Transverse colon (tissue), 4 donors: ENCODE data around the gene PFN3. TPM values are rescaled to one million over a fixed set of nuclear protein-coding genes. Genes with fewer than 3 reads are reported as not detected.
A peak's percentile ranks its signal among the peaks of the same experiment; 100 is the strongest.

Source experiments
- DNase-seq: peaks from one replicate; pipeline ENCODE4 v3.0.0-alpha.2; 2019
- H3K27ac ChIP-seq, 4 donors: fragments of 200-600 bp; sonication (generic); 2 replicates each; pipeline ENCODE4 v1.5.1; 2016 to 2018; ENCODE audit warnings: inconsistent platforms in 4 of 4
- H3K27me3 ChIP-seq: fragments of 200-600 bp; sonication (generic); 2 replicates; pipeline ENCODE4 v1.5.1; 2017; ENCODE audit warnings: inconsistent platforms
- H3K36me3 ChIP-seq, 4 donors: fragments of 200-600 bp; sonication (generic); 2 replicates each; pipeline ENCODE4 v1.5.1; 2017 to 2019; ENCODE audit warnings: inconsistent platforms in 4 of 4
- H3K4me1 ChIP-seq, 4 donors: fragments of 200-600 bp; sonication (generic); 2 replicates each; pipeline ENCODE4 v1.5.1; 2017 to 2020; ENCODE audit warnings: inconsistent platforms in 4 of 4
- H3K4me3 ChIP-seq, 4 donors: fragments of 200-600 bp; sonication (generic); 1 replicate in 1 of 4; 2 replicates in 3 of 4; pipeline versions ENCODE4 v1.5.1 to v1.6.1; 2017 to 2019; ENCODE audit warnings: inconsistent platforms in 4 of 4
- H3K9me3 ChIP-seq, 2 donors: fragments of 200-600 bp; sonication (generic); 2 replicates each; pipeline ENCODE4 v1.5.1; 2017 to 2019; ENCODE audit warnings: inconsistent platforms in 2 of 2
- CTCF ChIP-seq, 5 experiments: fragments of 200-600 bp in 3 of 5; fragments of 450-650 bp in 2 of 5; sonication (generic) in 3 of 5; IDR thresholded peaks; 1 replicate in 2 of 5; 2 replicates in 3 of 5; pipeline ENCODE4 v1.5.1; 2016 to 2017; ENCODE audit warnings: antibody characterized with exemption in 5 of 5, inconsistent platforms in 3 of 5, mild to moderate bottlenecking in 2 of 5, moderate library complexity in 1 of 5
- EP300 ChIP-seq: sonication (generic); formaldehyde crosslinking; IDR thresholded peaks from one replicate; pipeline ENCODE4 v1.6.1; 2017; ENCODE audit warnings: antibody characterized with exemption, low read depth
- POLR2A ChIP-seq: fragments of 450-650 bp; IDR thresholded peaks from one replicate; pipeline ENCODE4 v1.6.1; 2016; ENCODE audit warnings: antibody characterized with exemption, mild to moderate bottlenecking, moderate library complexity
- POLR2AphosphoS5 ChIP-seq, 3 donors: sonication (generic); formaldehyde crosslinking; IDR thresholded peaks; one replicate each; pipeline ENCODE4 v1.6.1; 2016; ENCODE audit warnings: antibody characterized with exemption in 3 of 3
- WGBS, 2 donors: methylation state at CpG; one replicate each; pipeline ENCODE4 v1.1.5; 2018; ENCODE audit warnings: low coverage in 1 of 2; 5-methylcytosine and 5-hydroxymethylcytosine counted together
- in situ Hi-C, 4 donors: fragments of 200-750 bp; cut with MboI; loops; one replicate each; pipeline versions ENCODE4 v1.15.0 to v1.15.1; 2017; ENCODE audit warnings: low sequenced_read_pairs in 3 of 4, low pct_ligation_motif_present in 1 of 4, low pct_unique_long_range_greater_than_20kb in 1 of 4
- intact Hi-C: fragments of 100-400 bp; cut with DNase I; formaldehyde crosslinking; loops from one replicate; pipeline ENCODE4 v1.15.1; 2023; ENCODE audit warnings: low total_unique reads
- total RNA-seq, 4 donors: library from RNA; depleted of rRNA; stranded (reverse); fragments of >200 nt; gene quantifications; one replicate each; pipeline ENCODE4 v1.1.0, GENCODE V29; 2016

PFN3 gene
- total RNA-seq, 4 donors from 2014 or later, result not detected

GRCh38 chr5:177354711-177355110 is 45.8 kb downstream of the PFN3 start:
- in situ Hi-C loops, result no loop called here
- 83 to 90% methylated on average over 2 to 3 of the region's 3 CpGs for WGBS, 2 donors
- H3K9me3 ChIP-seq, result no peaks in the 10 kb centered on the region
- H3K4me3 ChIP-seq, result no peak overlapping the region
- no peaks in the 10 kb centered on the region for H3K36me3 ChIP-seq
- TF ChIP-seq POLR2A (no peak), EP300 (no peak)
- intact Hi-C loops, result no loop called here
- no peak for DNase-seq
- no peak overlapping the region for H3K27ac ChIP-seq
- peaks cover 25 to 40% (median 31%) of the 10 kb centered on the region in 4 donors for H3K4me1 ChIP-seq
- H3K27me3 ChIP-seq, result no peaks in the 10 kb centered on the region

GRCh38 chr5:177354256-177354655 is 46.2 kb downstream of the PFN3 start:
- TF ChIP-seq EP300, result no peak
- no peak for TF ChIP-seq POLR2A
- no peak for TF ChIP-seq POLR2AphosphoS5 (IDR thresholded peaks at IDR 0.05)
- TF ChIP-seq CTCF (IDR thresholded peaks at IDR 0.05), result no peak

GRCh38 chr5:177353093-177353492 is 47.4 kb downstream of the PFN3 start:
- WGBS, 2 donors, result 70 to 92% methylated on average over 4 to 5 of the region's 5 CpGs
- no peak for DNase-seq
- no peaks in the 10 kb centered on the region for H3K9me3 ChIP-seq
- peaks cover 20 to 38% (median 30%) of the 10 kb centered on the region in 4 donors for H3K4me1 ChIP-seq
- no peak overlapping the region for H3K27ac ChIP-seq
- TF ChIP-seq POLR2AphosphoS5 (IDR thresholded peaks at IDR 0.05), result no peak
- H3K36me3 ChIP-seq, result no peaks in the 10 kb centered on the region
- intact Hi-C loops, result no loop called here
- in situ Hi-C loops, result no loop called here
- no peak overlapping the region for H3K4me3 ChIP-seq
- no peaks in the 10 kb centered on the region for H3K27me3 ChIP-seq

More at GRCh38 chr5:177354256-177354655, 46.2 kb downstream of the PFN3 start:
- WGBS, 2 donors, result 80 to 94% methylated on average over 2 to 3 of the region's 3 CpGs
- in situ Hi-C loops (no loop called here), intact Hi-C loops (no loop called here)
- DNase-seq, result no peak
- Histone ChIP-seq H3K36me3 (no peaks in the 10 kb centered on the region), H3K27ac (no peak overlapping the region), H3K4me1 (peaks cover 26 to 43% (median 36%) of the 10 kb centered on the region in 4 donors), H3K9me3 (no peaks in the 10 kb centered on the region), H3K4me3 (no peak overlapping the region), H3K27me3 (no peaks in the 10 kb centered on the region)

GRCh38 chr5:177351392-177352329 is 48.8 kb downstream of the PFN3 start, which contains the start of gene LMAN2:
TSS of gene LMAN2 (minus strand) at chr5:177351668. CDS start at chr5:177351647, 21 bp downstream.
- intact Hi-C loops, result no loop called here
- peaks cover 17 to 34% (median 25%) of the 10 kb centered on the region in 4 donors for H3K4me1 ChIP-seq

More at GRCh38 chr5:177351392-177352329, 48.8 kb downstream of the PFN3 start, which contains the start of gene LMAN2:
- Histone ChIP-seq H3K4me3 (peak within 1 kb of the TSS; percentile 77 to 96 (median 82)), H3K9me3 (no peaks in the 10 kb centered on the region), H3K27me3 (no peaks in the 10 kb centered on the region), H3K27ac (peak within 1 kb of the TSS; percentile 92 to 96 (median 94)), H3K36me3 (peaks cover 0 to 8% (median 2%) of the 10 kb centered on the region in 4 donors)
- in situ Hi-C loops, result no loop called here
- DNase-seq, result peak; percentile 94
- TF ChIP-seq CTCF (IDR thresholded peaks at IDR 0.05) (no peak), POLR2AphosphoS5 (IDR thresholded peaks at IDR 0.05) (peak; percentile 36 to 82 (median 71)), POLR2A (peak; percentile 81), EP300 (no peak)
- WGBS, 2 donors, result 9 to 53% methylated on average over 6 to 55 of the region's 55 CpGs
